Measurements from ENCODE around the gene TPX2. TPM values are rescaled to one million over a fixed set of nuclear protein-coding genes. Genes with fewer than 3 reads are reported as not detected.
A peak's percentile ranks its signal among the peaks of the same experiment; 100 is the strongest.

TPX2 gene, protein sequence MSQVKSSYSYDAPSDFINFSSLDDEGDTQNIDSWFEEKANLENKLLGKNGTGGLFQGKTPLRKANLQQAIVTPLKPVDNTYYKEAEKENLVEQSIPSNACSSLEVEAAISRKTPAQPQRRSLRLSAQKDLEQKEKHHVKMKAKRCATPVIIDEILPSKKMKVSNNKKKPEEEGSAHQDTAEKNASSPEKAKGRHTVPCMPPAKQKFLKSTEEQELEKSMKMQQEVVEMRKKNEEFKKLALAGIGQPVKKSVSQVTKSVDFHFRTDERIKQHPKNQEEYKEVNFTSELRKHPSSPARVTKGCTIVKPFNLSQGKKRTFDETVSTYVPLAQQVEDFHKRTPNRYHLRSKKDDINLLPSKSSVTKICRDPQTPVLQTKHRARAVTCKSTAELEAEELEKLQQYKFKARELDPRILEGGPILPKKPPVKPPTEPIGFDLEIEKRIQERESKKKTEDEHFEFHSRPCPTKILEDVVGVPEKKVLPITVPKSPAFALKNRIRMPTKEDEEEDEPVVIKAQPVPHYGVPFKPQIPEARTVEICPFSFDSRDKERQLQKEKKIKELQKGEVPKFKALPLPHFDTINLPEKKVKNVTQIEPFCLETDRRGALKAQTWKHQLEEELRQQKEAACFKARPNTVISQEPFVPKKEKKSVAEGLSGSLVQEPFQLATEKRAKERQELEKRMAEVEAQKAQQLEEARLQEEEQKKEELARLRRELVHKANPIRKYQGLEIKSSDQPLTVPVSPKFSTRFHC
- polyA plus RNA-seq (ENCODE audit: insufficient read length in 3 of 3), result 10 to 100 TPM; 38.2 to 61.1 (median 58.2) TPM
- long read RNA-seq, donor 1, partial matches to known transcripts, result 11 of 13 reads
- long read RNA-seq, donor 1, other reads (novel, unspliced or antisense), result 0 of 13 reads
- long read RNA-seq, donor 2, partial matches to known transcripts, result 12 of 16 reads
- long read RNA-seq, donor 2, other reads (novel, unspliced or antisense), result 0 of 16 reads
- long read RNA-seq, donor 3, transcript TPX2-201 (18 exons, 3,497 nt), result major isoform, 7 of 12 reads
- long read RNA-seq, donor 3, partial matches to known transcripts, result 5 of 12 reads
- long read RNA-seq, donor 3, other reads (novel, unspliced or antisense), result 0 of 12 reads
- long read RNA-seq, donor 4, partial matches to known transcripts, result 0 of 4 reads
- long read RNA-seq, donor 4, other reads (novel, unspliced or antisense), result 0 of 4 reads
- long read RNA-seq, donor 5, transcript TPX2-201 (18 exons, 3,497 nt), result major isoform, 10 of 16 reads
- long read RNA-seq, donor 5, partial matches to known transcripts, result 6 of 16 reads
- long read RNA-seq, donor 5, other reads (novel, unspliced or antisense), result 0 of 16 reads
- long read RNA-seq, donor 6, partial matches to known transcripts, result 5 of 7 reads
- long read RNA-seq, donor 6, other reads (novel, unspliced or antisense), result 0 of 7 reads
- long read RNA-seq, donor 7, partial matches to known transcripts, result 7 of 8 reads
- long read RNA-seq, donor 7, other reads (novel, unspliced or antisense), result 0 of 8 reads
- long read RNA-seq, donor 8, partial matches to known transcripts, result 22 of 25 reads
- long read RNA-seq, donor 8, other reads (novel, unspliced or antisense), result 0 of 25 reads
- long read RNA-seq, donor 9, partial matches to known transcripts, result 6 of 9 reads
- long read RNA-seq, donor 9, other reads (novel, unspliced or antisense), result 0 of 9 reads
- long read RNA-seq, donor 10, partial matches to known transcripts, result 0 of 2 reads
- long read RNA-seq, donor 10, other reads (novel, unspliced or antisense), result 0 of 2 reads
- long read RNA-seq, donor 11, transcript TPX2-201 (18 exons, 3,497 nt), result major isoform, 5 of 5 reads
- long read RNA-seq, donor 11, partial matches to known transcripts, result 0 of 5 reads
- long read RNA-seq, donor 11, other reads (novel, unspliced or antisense), result 0 of 5 reads
- long read RNA-seq, donor 12, result 0 reads
- long read RNA-seq, donor 13, transcript TPX2-201 (18 exons, 3,497 nt), result major isoform, 6 of 15 reads
- long read RNA-seq, donor 13, partial matches to known transcripts, result 9 of 15 reads
- long read RNA-seq, donor 13, other reads (novel, unspliced or antisense), result 0 of 15 reads
- long read RNA-seq, donor 14, partial matches to known transcripts, result 5 of 5 reads
- long read RNA-seq, donor 14, other reads (novel, unspliced or antisense), result 0 of 5 reads
- long read RNA-seq, donor 15, partial matches to known transcripts, result 0 of 3 reads
- long read RNA-seq, donor 15, other reads (novel, unspliced or antisense), result 0 of 3 reads
- long read RNA-seq, donor 16, transcript TPX2-201 (18 exons, 3,497 nt), result major isoform, 13 of 49 reads
- long read RNA-seq, donor 16, partial matches to known transcripts, result 36 of 49 reads
- long read RNA-seq, donor 16, other reads (novel, unspliced or antisense), result 0 of 49 reads

DNA sequence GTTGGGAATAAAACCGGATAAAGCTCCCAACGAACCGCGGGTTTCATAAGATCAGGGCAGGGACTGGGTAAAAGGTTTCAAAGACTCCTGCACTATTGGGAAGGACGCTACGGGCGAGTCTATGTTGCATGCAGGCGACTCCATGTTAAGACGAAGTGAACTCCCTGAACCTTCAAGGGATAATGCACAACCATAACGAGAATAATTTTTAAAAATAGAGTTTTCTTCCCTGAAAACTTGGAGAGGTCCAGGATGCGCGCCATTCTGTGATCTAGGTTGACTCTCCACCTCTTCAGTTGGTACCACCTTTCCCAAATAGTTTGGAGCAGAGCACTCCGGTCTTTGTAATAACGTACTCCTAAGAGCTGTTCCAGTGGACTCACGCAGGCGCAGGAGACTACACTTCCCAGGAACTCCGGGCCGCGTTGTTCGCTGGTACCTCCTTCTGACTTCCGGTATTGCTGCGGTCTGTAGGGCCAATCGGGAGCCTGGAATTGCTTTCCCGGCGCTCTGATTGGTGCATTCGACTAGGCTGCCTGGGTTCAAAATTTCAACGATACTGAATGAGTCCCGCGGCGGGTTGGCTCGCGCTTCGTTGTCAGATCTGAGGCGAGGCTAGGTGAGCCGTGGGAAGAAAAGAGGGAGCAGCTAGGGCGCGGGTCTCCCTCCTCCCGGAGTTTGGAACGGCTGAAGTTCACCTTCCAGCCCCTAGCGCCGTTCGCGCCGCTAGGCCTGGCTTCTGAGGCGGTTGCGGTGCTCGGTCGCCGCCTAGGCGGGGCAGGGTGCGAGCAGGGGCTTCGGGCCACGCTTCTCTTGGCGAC, at the start of gene TPX2:
Gene TPX2, plus strand, starts transcription at position 562 of the 821 bp plus-strand sequence. CDS start 18,187 bp downstream, outside the sequence.
- DNase-seq (ENCODE audit: extremely low read depth in 1 of 11, low read depth in 9 of 11, low spot score in 4 of 11), result peak; percentile 90 to 98 (median 94)

DNA sequence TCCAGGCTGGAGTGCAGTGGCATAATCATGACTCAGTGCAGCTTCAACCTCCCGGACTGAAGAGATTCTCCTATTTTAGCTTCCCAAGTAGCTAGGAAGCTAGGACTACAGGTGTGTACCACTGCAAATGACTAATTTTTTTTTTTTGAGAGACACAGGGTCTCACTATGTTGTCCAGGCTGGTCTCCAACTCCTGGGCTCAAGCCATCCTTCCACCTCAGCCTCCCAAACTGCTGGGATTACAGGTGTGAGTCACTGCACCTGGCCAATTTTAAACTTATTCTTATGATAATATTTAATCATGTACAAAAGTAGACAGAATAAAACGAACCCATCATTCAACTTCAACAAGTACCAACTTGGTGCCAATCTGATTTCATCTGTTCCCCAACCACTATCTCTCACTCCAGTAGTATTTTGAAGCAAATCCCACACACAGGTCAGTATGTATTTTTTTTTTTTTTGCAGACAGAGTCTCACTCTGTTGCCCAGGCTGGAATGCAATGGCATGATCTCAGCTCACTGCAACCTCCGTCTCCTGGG, 48.9 kb upstream of the TPX2 start:
- no peak for DNase-seq (ENCODE audit: extremely low read depth in 1 of 11, low read depth in 9 of 11, low spot score in 4 of 11)

DNA sequence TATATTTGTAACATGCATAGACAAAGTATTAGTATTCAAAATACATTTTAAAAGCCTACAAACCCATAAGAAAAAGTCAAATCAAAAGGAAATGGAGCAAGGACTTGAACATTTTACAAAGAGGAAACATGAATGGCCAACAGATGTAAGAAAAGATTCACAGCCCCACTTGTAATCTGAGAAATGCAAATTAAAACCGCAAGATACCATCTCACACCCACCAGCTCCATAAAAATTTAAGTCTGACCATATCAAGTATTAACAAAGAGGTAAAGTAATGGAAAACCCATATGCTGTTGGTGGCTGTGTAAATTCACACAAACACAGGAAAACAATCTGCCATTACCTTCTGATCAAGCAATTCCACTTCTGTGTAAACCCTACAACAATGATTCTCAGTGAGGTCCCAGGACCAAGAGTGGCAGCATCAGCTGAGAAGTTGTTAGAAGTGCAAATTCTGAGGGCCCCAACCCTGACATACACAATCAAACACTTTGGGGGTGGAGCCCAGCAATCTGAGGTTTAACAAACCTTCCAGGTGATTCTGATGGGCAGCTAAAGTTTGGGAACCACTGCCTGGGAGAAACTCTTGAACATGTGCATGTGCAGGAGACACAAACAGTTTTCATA, 47.3 kb upstream of the TPX2 start:
- DNase-seq (ENCODE audit: extremely low read depth in 1 of 11, low read depth in 9 of 11, low spot score in 4 of 11), result no peak

DNA sequence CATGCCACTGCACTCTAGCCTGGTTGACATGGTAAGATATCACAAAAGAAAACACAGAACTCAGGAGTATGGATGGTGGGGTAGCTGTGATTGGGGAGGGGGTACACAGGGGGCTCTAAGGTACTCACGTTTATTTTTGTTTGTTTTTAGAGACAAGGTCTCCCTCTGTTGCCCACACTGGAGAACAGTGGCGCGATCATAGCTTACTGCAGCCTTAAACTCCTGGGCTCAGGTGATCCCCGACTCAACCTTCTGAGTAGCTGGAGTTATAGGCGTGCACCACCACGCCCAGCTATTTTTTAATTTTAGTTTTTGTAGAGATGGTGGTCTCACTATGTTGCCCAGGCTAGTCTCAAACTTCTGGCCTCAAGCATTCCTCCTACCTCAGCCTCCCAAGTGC, 45.7 kb upstream of the TPX2 start:
- no peak for DNase-seq (ENCODE audit: extremely low read depth in 1 of 11, low read depth in 9 of 11, low spot score in 4 of 11)

GRCh38 chr20:31693987-31694661, 45.0 kb upstream of the TPX2 start:
- DNase-seq (ENCODE audit: extremely low read depth in 1 of 11, low read depth in 9 of 11, low spot score in 4 of 11), result no peak

GRCh38 chr20:31694842-31695593, 44.1 kb upstream of the TPX2 start:
- no peak for DNase-seq (ENCODE audit: extremely low read depth in 1 of 11, low read depth in 9 of 11, low spot score in 4 of 11)

DNA sequence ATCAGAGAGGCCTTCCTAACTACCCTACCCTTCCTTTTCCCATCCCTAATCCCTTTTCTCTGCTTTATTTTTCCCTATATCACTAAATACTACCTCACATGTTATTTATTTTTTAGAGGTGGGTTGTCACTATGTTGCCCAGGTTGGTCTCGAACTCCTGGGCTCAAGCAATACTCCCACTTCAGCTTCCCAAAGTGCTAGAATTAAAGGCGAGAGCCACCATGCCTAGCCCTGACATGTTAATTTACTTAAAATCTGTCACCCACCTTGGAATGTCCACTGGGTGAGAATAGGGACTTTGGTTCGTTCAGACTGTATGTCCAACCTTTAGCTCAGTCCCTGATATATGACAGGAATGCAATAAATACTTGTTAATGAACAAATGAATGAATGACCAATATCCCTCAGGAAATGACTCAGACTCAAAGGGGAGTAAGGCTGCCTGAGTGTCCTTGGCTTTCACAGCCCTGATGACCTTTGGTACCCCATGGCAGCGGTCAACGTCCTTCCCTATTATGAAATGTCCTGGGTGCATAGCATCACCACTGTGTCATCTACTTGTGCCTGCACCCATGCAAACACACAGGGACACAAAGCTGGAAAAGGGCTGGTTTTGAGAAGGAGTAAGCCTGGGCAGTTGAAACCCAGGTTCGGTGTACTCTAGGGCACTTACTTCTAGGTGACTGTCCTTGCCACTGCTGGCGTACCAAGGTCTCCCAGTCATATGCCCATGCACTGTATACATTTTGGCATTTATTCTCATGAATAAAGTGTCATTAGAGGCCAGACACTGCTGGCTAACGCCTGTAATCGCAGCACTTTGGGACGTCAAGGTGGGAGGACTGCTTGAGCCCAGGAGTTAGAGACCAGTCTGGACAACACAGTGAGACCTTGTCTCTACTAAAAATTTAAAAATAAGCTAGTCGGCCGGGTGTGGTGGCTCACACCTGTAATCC, 43.0 kb upstream of the TPX2 start:
- no peak for DNase-seq (ENCODE audit: extremely low read depth in 1 of 11, low read depth in 9 of 11, low spot score in 4 of 11)

DNA sequence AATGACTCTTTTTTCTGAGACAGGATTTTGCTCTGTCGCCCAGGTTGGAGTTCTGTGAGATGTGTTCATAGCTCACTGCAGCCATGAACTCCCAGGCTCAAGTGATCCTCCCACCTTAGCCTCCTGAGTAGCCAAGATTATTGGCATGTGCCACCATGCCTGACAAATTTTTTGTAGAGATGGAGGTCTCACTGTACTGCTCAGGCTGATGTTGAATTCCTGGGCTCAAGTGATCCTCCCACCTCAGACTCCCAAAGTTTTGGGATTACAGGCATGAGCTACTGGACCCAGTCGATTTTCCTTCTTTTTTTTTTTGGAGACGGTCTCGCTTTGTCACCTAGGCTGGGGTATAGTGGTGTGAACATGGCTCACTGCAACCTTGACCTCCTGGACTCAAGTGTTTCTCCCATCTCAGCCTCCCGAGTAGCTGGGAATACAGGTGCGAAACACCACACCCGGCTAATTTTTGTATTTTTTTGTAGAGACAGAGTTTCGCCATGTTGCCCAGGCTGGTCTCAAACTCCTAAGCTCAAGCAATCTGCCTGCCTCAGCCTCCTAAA, 40.8 kb upstream of the TPX2 start:
- DNase-seq (ENCODE audit: extremely low read depth in 1 of 11, low read depth in 9 of 11, low spot score in 4 of 11), result no peak

DNA sequence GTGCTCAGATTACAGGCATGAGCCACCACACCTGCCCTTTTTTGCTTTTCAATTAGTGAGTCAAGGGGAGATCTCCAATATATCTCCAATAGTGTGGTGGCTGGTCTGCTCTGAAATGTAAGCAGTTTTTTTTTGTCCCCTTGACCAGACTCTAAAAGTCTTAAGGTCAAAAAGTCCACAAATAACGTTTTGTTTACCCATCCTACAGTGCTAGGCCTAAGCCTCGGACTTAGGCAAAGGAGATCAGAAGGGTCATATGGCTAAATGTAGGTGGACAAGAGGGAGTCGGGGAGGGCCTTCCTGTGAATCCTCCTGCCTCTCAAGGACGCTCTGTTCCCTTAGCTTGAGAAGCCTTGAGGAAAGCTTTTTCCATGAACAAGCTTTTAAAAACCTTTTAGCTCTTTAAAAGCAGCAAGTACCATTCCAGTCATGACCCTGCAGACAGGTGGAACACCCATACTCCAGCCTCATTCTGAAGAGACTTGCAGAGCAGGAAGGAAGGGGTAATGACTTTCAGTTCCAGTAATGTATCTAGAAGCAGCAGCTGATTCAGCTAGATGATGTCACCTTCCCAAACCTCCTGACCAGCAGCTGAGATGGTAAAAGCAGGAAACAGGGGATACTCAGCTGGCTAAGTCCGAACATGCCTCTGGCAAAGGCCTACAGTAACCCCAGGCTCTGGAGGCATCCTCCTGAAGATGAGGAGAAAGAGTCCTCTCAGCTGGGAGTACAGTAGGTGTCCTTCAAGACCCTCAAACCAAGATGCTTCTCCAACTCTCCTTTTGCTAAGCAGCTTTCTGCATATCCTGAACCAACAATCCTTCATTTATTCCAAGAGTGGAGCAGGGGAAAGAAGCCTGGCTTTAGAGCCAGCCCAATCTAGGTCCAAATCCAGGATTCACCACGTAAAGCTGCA, 40.0 kb upstream of the TPX2 start:
- DNase-seq (ENCODE audit: extremely low read depth in 1 of 11, low read depth in 9 of 11, low spot score in 4 of 11), result no peak

DNA sequence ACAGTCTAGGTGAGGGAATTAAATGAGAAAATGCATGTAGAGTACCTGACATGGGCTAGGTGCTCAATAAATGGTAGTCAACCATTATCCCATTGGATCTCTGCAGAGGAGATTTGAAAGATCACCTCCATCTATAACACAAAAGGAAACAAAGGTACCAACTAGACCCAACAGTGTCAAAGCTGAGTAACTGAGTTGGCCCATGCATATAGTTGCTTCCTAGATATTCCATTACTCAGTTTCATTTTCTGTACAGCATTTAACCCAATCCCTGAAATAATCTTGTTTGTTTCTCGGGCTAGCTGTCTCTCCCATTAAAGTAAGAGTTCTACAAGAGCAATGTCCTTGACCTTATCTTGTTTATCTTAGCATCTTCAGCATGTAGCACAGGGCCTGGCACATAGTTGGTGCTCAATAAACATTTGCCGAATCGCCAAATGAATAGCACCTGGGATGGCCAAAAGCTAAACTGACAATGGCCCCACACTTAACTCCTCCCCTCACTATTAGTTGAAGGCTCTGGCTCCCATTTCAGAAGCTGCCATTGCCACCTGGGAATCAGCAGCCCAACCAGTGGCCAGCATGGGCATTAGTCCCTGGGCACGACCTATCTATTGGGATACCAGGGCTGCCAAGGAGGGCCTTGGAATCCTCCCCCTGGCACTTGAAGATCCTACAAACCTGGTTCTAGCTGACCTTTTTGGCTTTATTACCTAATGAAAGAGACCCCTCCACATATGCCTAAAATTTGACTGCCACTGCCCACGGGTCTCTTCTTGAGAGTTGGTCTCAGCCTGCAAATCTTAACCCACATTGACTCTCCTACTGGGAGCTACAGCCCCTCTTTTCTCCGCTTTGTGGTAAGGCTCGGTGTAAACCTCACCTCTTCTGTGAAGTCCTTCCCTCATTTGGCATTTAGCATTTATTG, 39.0 kb upstream of the TPX2 start:
- no peak for DNase-seq (ENCODE audit: extremely low read depth in 1 of 11, low read depth in 9 of 11, low spot score in 4 of 11)

DNA sequence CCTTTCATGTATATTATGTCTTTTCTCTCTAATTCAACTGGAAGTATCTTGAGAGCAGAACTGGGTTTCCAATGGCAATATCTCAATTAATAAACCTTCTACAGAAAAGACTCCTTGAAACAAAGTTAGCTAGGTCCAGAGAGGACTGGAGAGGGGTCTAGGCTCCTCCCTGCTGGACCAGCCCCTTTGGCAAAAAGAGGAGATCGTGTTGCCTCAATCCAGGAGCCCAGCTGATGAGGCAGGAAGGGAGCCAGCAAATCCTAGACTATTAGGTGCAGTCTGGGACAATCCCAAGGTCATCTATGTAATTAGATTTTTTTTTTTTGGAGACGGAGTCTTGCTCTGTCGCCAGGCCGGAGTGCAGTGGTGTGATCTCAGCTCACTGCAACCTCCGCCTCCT, 38.3 kb upstream of the TPX2 start:
- DNase-seq (ENCODE audit: extremely low read depth in 1 of 11, low read depth in 9 of 11, low spot score in 4 of 11), result no peak
